ENCODE results near the gene SORL1. TPM values are rescaled to one million over a fixed set of nuclear protein-coding genes. Genes with fewer than 3 reads are reported as not detected.

SORL1 gene
- total RNA-seq, 1 experiment from 2014 or later = 4.5 TPM

- DNase-seq (ENCODE audit: extremely low read depth, low read depth) = no peak
Observed at GRCh38 chr11:121427400-121427744, 24.7 kb upstream of the SORL1 start.

DNA sequence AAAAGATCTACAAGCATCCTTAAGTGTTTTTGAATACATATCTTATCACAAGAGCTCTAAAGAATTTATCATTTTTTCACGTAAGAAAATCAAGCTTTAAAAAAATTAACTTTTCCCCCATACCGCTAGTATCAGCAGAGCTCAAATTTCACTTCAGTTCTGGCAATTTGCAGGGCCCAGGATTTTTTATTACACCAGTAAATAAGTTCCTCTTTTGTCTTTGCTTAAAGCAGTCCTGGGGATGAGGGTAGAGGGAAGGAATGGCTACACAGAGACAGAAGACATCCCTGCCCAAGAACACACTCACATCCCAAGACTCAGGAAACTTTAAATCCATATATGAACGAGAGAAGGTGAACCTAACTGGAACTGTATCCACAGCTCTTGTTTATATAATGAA, 22.6 kb upstream of the SORL1 start:
- no peak for DNase-seq (ENCODE audit: extremely low read depth, low read depth)

DNA sequence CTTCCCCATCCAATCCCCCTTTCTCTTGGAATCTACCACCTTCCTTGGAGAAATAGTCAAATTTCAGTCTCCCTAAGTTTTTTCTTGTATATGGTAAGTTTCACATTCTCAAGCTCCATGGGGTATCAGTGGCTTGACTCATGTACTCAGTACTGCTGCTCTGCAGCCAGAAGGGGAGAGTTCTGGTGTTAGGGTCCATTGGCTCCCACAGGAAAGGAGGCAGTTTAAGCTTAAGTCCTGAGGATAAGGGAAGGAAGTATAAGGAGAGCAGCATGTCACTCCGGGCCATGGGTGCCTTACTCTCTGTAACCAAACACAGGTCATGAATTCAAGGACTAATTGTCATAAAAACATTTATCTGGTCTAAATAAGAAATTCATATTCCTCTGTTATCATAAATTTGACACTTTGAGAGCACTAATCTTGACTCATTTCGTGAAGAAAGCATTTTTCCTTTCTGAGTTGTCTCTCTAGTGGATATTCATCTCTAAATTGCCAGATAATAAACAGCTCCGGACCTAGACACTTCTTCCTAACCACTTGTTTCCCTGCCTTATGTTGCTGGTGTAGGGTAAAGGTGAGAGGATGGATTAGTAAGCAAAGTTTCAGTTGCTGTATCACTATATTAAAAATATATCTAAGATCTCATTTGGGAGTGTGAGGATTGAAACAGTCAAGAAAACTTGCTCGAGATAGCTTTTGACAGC, 20.1 kb upstream of the SORL1 start:
- DNase-seq (ENCODE audit: extremely low read depth, low read depth) = no peak

DNA sequence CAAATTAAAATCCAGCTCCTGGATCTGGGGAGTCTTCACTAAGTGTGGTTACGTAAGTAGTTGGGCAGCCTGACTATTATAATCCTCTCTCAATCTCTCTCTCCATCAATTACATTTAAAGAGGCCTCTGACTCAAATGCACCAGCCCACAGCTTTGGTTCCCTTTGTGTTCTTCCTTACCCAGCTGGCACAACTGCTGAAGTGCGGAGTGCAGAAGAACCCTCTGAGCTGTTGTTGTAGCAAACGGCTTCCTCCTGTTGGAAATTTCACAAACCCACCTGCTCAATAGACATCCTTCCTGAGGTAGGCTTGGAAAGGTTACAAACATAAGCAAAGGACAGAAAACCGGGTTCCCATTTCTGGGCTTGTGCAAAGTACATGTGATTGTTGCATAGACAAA, 17.0 kb upstream of the SORL1 start:
- no peak for DNase-seq (ENCODE audit: extremely low read depth, low read depth)

GRCh38 chr11:121435551-121436511, 16.3 kb upstream of the SORL1 start:
- no peak for DNase-seq (ENCODE audit: extremely low read depth, low read depth)

GRCh38 chr11:121437018-121437685, 15.0 kb upstream of the SORL1 start:
- no peak for DNase-seq (ENCODE audit: extremely low read depth, low read depth)

GRCh38 chr11:121437686-121438078, 14.4 kb upstream of the SORL1 start:
- DNase-seq (ENCODE audit: extremely low read depth, low read depth) = no peak

GRCh38 chr11:121439337-121439736, 12.8 kb upstream of the SORL1 start:
- DNase-seq (ENCODE audit: extremely low read depth, low read depth) = no peak

GRCh38 chr11:121439759-121440158, 12.4 kb upstream of the SORL1 start:
- DNase-seq (ENCODE audit: extremely low read depth, low read depth) = no peak

GRCh38 chr11:121441521-121441920, 10.6 kb upstream of the SORL1 start:
- no peak for DNase-seq (ENCODE audit: extremely low read depth, low read depth)

GRCh38 chr11:121443688-121444275, 8.3 kb upstream of the SORL1 start:
- DNase-seq (ENCODE audit: extremely low read depth, low read depth) = no peak

DNA sequence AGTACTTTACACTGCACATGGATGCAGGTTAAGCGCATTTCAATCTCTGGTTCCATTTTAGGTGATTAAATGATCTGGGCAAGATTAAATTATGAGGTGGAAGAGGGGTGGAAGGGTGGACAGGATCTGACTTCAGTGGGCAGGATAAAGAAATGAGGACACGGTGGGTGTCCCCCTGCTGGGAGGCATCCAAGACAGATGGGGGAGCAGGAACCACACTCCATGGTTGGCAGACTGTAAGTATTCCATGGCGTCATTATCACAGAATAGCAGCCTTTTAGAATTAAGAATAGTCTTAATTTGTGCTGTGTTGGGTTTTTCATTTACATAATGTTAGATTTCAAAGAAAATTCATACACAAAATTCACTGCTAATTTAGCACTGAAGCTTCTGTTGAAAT, 7.6 kb upstream of the SORL1 start:
- DNase-seq (ENCODE audit: extremely low read depth, low read depth) = no peak

DNA sequence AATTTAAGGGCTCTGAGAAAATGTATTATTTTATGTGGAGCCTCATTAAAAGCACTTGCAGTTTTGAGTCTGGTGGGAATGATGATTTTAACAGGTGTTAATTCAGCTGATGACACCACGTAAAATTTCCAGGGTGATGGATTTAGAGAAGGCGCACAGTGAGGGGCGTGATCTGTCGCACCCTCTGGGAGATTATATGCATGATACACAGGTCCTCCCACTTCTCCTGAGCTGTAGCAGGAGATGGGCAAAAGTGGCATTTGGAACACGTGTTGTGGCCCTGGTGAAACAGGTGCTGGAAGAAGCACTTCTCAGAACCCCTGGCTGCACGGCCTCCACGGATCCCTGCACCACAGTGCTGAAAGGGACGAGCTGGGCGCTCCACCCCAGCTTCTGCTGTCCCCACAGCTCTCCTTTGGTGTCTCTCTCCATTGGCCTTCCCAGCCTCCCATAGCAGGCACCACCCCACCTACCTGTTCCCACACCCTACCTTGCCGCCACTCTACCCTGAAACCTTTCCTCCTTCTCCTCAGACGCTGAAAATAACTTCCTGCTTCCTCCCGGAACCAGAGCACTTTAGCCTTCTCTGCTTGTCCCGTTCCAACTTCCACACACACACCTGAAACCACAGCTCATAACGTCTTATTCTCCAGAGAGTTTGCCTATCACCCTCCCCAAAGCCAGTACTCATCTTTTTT, 6.9 kb upstream of the SORL1 start:
- DNase-seq (ENCODE audit: extremely low read depth, low read depth) = no peak

- DNase-seq (ENCODE audit: extremely low read depth, low read depth) = no peak
Observed at GRCh38 chr11:121446752-121447156, 5.4 kb upstream of the SORL1 start.

DNA sequence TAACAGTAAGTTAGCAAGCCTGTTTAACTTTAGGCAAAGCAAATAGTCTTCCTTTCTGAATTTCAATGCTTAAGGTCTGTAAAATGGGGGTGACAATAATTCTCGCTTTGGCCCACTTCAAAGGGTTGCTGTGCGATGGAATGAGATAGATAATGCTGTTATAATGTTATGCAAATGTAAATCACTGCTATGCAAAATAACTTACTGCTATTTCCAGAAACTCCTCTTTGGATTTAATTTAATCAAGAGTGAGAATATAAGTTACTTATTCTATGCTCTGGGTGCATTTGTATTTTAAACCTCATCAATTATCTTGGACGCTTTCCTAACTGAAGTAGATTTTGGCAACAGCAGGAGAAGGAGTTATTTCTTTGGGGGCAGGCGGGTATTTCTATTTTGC, 4.1 kb upstream of the SORL1 start:
- DNase-seq (ENCODE audit: extremely low read depth, low read depth) = no peak

- no peak for DNase-seq (ENCODE audit: extremely low read depth, low read depth)
Observed at GRCh38 chr11:121448431-121448941, 3.6 kb upstream of the SORL1 start.

DNA sequence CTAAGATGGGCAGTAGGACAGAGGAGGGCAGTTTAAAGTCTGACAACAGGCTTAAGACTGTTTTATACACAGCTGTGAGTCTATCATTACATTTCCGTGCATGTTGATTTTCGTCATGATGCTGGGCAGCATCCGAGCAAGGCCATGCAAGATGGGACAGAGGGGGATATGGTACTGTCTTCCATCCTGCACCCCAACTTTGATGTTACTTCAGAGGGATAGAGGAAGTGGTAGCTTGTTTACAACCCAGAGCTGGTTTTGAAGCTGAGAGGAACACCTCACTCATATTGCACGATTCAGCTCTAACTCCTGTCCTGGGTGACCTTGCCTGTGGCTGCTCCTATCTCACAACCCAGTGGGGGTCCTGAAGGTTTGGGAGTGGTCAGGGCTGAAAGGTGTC, 3.0 kb upstream of the SORL1 start:
- no peak for DNase-seq (ENCODE audit: extremely low read depth, low read depth)

DNA sequence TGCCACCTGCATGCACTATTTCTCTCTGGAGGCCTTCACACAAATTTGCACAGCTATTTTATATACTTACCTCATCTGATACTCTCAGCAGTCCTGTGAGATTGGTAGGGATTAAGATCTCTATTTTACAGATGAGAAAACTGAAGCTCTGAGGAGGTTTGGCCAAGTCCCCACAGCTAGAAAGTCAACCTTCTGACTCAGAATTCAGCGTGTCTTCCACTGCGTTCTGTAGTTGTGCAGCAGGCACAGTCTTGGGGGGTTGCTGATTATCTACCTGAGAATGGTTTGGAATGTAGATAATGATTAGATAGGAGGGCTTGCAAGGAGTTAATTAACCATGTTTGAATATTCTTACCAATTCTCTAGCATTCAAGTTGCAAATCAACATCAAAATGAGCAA, 2.5 kb upstream of the SORL1 start:
- no peak for DNase-seq (ENCODE audit: extremely low read depth, low read depth)

DNA sequence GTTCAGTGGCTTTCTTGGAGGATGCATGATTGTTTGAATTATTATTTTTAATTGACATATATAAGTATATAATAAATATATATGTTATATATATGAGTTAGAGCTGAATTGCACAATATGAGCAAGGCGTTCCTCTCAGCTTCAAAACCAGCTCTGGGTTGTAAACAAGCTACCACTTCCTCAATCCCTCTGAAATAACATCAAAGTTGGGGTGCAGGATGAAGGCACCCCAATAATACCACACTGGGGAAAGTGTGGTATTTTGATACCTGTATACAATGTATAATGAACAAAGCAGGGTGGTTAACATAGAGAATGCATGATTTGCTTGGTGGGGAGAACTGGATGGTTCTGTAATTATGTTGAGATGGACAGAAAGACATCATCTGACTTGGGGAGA, 1.7 kb upstream of the SORL1 start:
- DNase-seq (ENCODE audit: extremely low read depth, low read depth) = no peak
